Skin epidermis (tissue), 12 donors: Measurements from ENCODE around the gene CDH23.
A peak's percentile ranks its signal among the peaks of the same experiment; 100 is the strongest.

Experiments used
- H3K27ac ChIP-seq, 21 experiments: fragments of 200-600 bp; sonication (generic) in 11 of 21; one replicate each; pipeline ENCODE4 v1.5.0; 2020; ENCODE audit warnings: mild to moderate bottlenecking in 3 of 21, inconsistent platforms in 2 of 21, moderate library complexity in 2 of 21
- H3K4me3 ChIP-seq, 7 experiments: fragments of 200-600 bp; sonication (generic) in 2 of 7; one replicate each; pipeline ENCODE4 v1.5.0; 2020; ENCODE audit warnings: inconsistent platforms in 2 of 7, mild to moderate bottlenecking in 2 of 7, moderate library complexity in 1 of 7

Gene CDH23

DNA sequence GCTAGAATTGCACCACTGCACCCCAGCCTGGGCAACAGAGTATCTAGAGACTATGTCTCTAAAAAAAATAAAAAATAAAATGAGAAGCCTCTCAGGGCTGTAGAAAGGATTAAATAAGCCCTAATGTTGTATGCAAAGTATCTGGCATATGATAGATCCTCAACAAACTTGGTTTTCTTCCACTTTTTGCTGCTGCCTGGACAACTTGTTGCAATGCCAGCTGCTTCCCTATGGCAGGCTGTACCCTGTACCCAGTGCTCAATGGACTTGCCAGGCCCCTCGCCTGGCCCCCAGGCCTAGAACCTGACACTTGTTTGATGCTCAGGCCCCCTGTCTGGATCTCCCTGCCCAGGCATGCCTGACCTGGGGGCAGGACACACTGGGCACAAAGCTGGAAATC lies 28.5 kb upstream of the CDH23 start:
- no peak overlapping the region for H3K4me3 ChIP-seq
- H3K27ac ChIP-seq, result peak overlapping the region in 2 of 21 experiments; percentile 18 to 54

DNA sequence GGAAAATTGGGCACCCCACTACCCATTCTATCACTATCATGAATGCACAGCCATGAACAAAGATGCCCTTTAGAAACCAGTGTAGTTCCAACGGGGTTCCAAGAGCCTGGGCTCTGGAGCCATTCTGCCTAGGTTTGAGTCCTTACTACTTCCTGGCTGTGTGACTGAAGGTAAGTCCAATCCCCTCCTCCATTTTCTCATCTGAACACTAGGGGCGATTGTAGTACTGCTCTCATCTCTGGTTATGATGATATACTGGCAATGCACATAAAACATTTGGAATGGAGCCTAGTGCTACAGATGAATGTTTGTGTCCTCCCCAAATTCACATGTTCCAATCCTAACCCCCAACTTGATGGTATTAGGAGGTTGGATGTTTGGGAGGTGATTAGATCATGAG lies 28.1 kb upstream of the CDH23 start:
- Histone ChIP-seq H3K4me3 (no peak overlapping the region), H3K27ac (no peak overlapping the region)

DNA sequence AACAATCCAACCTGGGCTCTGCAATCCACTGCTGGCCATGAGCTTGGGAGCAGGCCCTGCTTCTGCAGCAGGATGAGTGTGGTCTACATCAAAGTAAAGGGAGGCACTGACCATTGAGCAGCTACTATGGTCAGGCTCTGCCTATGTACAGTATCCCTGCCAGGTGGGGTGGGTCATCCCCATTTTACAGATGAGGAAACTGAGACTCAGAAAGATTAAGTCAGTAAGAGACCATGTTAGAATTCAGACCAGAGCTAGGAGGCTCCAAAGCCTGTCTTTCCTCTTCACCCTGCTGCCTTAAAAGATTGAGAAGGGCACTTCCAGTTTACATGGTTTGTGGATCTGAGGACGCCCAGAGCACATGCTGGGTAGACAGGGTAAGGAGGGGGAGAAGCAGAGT lies 27.1 kb upstream of the CDH23 start:
- H3K4me3 ChIP-seq, result no peak overlapping the region
- H3K27ac ChIP-seq, result no peak overlapping the region

DNA sequence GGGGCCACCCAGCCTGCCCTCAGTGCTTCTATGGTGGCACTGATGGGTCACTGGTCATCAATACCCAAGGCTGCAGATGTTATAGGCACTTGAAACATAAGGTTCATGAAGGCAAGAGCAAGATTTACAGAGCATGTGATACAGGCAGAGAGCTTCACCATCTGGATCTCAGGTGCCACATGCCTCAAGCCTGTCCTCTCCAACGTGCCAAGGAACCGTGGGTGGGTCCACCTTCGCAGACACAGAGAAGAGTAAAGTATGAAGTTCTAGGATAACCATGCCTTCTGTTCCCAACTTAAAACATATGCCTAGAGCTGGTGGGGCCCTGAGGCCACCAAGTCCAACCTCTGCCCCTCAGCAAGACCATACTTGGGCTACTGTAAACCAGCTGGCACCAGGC lies 26.7 kb upstream of the CDH23 start:
- H3K27ac ChIP-seq, result no peak overlapping the region

DNA sequence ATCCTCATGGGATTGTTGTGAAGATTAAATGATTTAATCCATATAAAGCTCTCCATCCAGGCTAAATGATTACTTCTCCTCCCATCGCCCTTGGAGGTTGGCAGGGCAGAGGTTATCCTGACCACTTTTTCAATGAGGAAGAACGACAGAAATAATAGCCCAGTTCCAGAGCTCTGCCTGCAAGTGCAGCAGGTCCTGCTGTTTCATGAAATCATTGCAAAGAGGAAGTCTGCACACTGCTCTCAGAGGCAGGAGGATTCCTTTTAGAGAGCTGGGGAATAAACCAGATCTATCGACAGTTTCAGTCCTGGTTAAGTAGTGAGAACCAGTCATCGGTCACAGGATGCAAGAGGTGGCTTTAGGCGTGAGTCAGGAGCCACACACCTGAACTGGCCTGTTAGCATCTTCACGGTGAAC lies 25.0 kb upstream of the CDH23 start:
- Histone ChIP-seq H3K4me3 (no peak overlapping the region), H3K27ac (peak overlapping the region in 7 of 21 experiments; percentile 2 to 77 (median 56))

More for the DNA sequence above, 26.7 kb upstream of the CDH23 start:
- no peak overlapping the region for H3K4me3 ChIP-seq

DNA sequence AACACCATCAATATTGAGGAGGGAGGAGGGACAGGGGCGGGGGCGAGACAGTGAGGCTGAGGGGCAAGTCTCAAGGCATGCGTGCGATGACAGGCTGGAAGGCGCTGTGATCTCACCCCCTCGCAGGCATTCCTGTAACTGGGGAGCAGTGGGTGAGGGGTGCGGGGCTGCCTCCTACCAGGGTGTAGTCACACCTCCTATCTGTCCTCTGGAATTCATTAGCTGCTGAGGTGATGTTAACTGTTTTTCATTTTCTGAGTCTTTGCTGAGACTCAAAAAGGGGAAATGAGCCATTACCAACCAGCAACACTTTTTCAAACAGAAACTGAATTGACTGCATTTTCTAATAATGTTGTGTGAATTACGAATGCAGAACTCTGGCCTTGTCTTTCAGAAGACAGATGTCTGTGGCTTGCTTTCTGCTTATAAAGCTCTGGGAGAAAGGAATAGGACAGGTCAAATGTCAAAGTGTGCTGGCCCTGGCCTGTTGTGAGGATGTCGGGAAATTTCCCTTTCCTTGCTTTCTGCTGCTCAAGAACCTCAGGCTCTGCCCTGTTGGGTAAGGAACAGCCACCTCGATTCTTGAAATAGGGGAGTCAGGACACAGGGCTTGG lies 23.7 kb upstream of the CDH23 start:
- H3K27ac ChIP-seq, result peak overlapping the region in 12 of 21 experiments; percentile 2 to 77 (median 57)
- H3K4me3 ChIP-seq, result no peak overlapping the region

DNA sequence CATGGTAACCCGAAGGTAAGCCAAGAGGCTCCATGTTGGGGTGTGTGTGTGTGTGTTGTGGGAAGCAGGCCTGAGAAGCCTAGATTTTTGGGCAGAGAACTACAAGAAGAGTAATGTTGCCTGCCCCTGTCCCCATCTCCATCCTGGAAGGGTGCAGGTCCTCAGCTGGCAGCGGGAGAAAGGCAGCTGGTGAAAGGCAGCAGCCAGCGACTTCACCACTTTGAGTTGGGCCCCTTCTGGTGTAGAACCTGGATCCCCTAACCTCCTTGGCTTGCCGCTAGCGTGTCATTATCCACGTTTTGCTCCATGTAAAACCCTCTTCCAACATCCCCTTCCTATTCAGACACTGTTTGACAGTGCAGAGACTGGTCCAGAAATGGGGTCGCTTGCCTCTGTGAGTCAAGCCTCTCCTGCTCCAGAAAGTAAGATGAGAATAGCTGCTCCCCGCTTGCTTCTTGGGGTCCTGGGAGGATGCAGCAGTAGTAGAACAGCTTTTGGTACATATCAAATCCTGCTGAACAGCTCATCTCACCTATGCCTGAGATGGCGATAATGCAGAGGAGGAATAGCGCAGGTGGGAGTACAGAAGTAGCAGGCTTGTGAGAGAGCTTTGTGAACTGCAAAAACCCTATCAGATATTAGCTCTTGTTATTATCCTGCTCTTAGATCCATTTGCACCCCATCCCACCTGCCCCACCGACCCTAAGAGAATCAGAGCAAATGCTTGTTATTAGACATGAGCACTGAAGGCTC lies 22.1 kb upstream of the CDH23 start:
- Histone ChIP-seq H3K4me3 (no peak overlapping the region), H3K27ac (peak overlapping the region in 1 of 21 experiments; percentile 9)

DNA sequence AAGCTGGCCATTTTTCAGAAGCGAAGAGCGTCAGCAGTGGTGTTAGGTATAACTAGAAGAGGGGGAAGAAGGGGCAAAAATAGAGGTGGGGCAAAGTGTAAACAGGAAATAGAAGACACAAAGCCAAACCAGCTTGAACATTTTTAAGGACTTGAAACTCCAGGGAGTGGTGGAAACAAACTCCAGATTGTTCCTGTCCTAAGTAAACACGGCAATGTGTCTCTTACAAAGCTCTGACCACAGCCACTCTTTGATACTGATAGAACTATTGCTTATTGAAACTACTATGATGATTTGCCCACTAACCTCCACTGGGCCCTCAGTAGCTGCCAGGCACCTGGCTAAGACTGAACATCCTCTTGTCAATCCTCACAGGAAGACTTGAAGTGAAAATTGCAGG lies 20.8 kb upstream of the CDH23 start:
- H3K4me3 ChIP-seq, result no peak overlapping the region
- peak overlapping the region in 6 of 21 experiments; percentile 81 to 93 (median 86) for H3K27ac ChIP-seq

DNA sequence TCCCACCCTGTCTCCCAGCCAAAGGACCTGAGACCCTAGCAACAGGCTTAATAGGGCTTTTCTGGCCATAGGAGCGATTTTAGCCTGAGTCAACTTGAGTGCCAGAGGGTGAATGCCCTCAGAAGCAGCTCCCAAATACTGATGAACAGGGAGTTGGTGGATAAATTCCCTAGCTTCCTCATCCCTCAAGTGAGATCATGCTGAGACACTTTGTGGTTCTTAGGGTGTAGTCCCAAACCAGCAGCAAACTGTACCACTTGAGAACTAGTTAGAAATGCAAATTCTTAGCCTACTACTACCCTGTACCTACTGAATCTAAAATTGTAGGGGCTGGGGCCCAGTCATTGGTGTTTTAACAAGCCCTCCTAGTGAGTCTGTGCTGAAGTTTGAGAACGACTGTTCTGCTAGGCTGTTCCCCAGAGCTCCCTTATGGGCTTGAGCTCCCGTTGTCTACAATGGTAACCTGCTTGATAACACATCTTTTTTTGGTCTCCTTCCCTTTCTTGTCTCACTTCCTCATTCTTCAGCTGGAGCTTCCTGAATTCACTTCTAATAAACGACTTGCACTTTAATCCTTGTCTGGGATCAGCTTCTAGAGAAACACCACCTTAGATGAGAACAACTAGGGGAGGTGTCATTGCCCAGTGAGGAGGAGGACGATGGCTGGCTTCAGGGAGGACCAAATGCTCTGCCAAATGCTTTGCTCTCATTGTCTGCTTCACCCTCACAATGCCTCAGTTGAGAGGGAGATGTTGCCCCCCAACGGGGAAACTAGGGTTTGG lies 18.2 kb upstream of the CDH23 start:
- no peak overlapping the region for H3K4me3 ChIP-seq
- peak overlapping the region in 12 of 21 experiments; percentile 23 to 93 (median 74) for H3K27ac ChIP-seq

DNA sequence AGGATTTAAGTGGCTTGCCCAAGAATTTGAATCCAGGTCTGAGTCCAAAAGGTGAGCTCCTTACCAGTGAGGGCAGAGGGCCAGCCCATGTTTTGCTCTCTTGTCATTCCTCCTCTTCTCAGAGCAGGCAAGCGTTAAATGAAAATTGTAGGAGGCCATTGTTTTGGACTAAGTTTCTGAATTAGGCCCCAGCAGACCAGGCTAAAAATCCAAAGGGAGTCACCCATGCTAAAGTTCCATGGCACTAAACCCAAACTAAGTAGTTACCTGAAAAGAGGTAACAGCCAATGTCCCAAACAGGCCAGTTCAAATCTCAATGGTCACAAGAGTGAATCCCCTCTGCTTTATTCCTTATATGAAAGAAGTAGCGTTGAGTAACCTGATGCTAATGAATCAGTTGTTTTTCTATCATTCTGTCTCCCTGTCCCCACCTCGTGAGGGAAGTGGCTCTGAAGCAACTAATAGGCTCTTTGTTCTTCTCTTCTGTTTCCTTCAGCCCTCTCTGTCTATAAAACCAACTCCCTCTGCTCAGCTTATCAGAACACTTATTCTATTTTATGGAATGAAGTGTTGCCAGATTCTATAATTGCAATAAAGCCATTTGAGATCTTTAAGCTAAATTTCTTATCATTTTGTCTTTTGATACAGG lies 17.5 kb upstream of the CDH23 start:
- peak overlapping the region in 7 of 21 experiments; percentile 23 to 93 (median 62) for H3K27ac ChIP-seq
- no peak overlapping the region for H3K4me3 ChIP-seq

DNA sequence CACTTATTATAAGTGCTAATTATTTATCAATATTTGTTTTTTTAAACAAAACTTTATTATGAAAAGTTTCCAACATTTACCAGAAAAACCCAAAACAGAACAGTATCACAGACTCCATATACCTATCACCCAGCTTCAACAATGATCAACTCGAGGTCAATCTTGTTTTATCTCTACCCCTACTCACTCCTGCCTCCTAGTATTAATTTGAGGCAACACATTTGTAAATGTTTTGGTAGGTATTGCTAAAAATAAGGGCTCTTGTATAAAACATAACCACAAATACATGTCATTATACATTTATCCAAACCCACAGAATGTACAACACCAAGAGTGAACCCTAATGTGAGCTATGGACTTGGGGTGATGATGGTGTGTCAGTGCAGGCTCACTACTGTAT lies 15.9 kb upstream of the CDH23 start:
- Histone ChIP-seq H3K27ac (no peak overlapping the region), H3K4me3 (no peak overlapping the region)

DNA sequence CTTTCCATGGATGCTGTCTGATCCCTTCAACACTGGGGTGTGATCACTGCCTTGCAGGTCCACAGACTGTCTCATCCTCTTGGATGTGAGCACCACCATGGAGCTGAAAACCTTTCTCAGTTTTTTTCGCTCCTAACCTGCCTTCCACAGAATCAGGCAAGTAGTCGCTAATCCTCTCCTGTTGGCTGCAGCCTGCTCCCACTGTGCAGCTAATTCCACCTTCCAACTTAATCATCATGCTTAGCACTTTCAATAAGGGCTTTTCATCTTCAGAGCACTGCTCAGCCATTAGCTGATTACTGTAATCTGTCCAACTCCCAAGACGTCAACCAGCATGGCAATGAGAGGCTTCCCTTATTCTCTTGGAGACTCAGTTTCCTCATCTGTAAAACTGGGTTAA lies 15.1 kb upstream of the CDH23 start:
- Histone ChIP-seq H3K27ac (no peak overlapping the region), H3K4me3 (no peak overlapping the region)

DNA sequence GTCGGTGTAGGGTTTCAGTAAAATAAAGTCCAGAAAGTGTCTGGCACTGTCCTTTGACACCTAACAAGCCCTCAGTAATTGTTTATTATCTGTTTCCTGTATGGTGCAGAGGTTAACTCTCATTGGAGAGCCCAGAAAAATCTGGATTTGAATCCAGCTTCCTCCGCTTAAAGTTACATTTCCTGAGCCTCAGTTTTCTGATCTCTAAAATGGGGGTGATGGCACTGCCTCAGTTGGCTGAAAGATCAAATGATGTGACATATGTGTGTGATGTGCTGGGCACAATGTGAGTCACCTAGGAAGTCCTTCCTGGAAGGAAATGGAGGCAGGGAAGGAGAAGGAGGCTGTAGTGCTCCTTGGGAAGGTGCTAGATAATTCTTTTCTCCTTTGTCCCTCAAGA lies 14.7 kb upstream of the CDH23 start:
- H3K27ac ChIP-seq, result no peak overlapping the region
- no peak overlapping the region for H3K4me3 ChIP-seq

DNA sequence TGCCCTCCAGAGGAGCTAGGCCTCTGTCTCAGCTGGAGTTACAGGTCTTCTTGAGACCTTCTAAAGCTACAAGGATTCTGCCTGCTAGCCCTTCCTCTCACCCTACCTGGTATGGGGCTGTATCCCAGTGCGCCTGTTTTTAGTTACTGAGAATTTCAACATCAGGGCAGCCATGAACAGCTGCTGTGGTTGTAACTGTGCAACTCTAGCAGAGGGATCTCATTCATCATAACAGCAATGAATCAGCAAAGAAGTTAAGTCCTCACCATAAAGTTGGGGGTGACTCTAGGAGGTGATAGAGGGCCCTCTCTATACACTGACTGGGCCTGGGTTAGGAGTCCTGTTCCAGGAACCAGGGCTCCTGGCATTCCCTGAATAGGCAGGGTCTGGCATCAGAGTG lies 14.0 kb upstream of the CDH23 start:
- H3K4me3 ChIP-seq, result no peak overlapping the region
- no peak overlapping the region for H3K27ac ChIP-seq

DNA sequence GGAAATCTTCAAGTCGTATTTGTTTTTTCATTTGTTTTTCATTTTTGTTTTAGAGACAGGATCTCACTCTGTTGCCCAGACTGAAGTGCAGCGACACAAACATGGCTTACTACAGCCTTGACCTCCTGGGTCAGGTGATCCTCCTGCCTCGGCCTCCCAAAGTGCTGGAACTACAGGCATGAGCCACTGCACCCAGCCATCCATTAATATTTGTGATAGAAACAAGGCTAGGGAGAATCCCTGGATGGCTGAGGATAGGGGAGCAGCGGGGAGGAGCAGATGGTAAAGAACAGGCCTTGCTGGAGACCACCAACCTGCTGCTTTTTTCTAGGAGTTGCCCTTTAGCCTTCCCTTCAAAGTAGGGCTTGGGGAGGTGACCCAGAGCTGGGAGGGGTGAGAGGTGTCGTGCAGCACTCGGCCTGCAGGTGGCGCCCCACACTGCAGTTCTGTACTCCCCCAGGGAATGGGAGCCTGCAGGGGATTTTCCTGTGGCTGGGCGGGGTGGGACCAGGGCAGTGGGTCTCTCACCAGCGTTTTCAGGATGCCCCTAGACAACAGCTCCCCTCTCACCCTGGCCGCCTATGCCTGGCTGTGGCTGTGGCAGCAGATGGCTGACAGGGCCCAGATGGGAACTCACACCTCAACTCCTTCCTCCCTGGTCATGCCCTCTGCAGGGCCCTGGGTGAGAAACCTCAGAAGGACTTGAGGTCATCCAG lies 12.6 kb upstream of the CDH23 start:
- Histone ChIP-seq H3K4me3 (no peak overlapping the region), H3K27ac (no peak overlapping the region)

DNA sequence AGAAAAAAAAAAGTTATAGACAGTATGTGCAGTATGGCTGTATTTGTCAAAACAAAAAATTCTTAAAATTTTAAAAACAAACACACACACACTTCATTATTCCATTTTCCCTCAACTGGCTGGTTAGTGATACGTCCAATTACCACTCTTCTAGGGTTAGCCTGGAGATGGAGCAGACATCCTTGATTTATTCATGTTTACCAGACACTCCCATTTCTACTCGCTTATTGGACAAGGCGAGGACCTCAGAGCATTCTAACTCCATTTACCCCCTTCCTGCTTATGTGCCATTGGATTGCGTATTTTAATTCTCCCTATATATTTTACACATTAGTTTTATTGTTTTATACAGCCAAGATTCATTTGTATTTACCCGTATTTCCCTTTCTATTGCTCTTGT lies 8.5 kb upstream of the CDH23 start:
- Histone ChIP-seq H3K27ac (no peak overlapping the region), H3K4me3 (no peak overlapping the region)

DNA sequence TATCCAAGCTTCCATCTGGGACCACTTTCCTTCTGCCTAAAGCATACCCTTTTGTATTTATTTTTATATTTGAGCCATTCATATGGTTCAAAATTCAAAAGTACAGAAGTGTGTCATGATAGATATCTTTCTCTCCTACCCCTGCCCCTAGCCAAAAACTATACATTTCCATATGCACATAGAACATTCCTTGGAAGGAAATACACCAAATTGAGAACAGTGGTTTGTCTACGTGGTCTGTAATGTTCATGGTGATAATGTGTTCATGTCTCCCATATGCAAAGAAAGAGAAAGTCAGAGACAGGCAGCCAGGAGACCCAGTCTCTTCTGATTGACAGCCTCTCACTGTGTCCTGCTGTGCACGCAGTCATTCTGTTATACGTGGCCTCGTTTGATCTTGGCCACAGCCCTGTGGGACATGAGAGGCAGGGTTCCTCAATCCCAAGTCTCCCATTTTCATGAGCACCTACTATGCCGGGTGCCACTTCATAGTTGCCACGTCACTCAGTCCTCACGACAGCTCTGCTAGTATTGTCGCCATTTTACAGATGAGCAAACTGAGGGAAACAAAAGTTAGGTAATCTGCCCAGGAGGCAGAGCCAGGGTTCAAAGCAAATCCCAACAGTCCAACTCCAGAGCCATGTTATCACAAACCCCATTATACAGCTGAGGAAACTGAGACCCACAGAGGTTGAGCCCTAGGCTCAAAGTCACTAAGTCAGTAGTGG lies 8.0 kb upstream of the CDH23 start:
- no peak overlapping the region for H3K27ac ChIP-seq
- H3K4me3 ChIP-seq, result no peak overlapping the region

DNA sequence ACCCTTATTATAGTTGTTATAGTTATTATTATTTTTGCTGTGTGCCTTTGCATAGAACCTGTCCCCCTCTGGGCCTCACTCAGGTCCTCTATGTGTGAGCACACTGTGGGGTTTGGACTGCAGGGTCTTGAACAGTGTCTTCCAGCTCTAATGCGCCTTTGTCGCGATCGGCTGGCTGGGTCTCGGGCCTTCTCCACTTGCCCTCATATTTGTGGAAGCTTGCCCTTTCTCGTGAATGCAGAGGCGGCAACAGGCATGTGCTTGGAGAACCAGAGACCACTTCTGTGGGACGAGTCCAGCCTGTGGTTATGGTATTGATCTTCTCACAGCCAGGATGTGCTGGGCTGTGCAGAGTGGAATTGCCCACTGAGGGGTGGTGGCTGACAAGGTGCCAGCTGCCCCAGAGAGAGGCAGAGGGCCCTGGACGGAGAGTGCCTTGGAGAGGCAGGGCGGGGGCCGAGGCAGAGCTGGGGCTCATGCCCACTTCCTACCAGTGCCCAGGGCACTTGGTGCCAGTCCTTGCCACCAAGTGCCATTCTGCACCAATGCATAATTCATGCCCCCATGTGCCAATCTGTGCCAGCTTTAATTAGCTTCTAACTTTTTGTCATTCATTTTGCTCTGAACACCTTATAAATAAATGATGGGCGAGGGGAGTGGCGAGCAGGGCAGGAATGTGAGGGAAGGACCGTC lies 6.8 kb upstream of the CDH23 start:
- no peak overlapping the region for H3K27ac ChIP-seq
- no peak overlapping the region for H3K4me3 ChIP-seq
